GM18519 (cell line): ENCODE data around the gene OR8A1.
"Not testable (repeated sequence)": the region's sequence is repeated elsewhere in the genome, so short reads cannot be mapped to it uniquely, and the experiment has no call there.

Experiments used
- ATAC-seq: cut with Tn5 transposase; IDR thresholded peaks from one replicate; pipeline ENCODE4 v1.9.1; 2021; ENCODE audit warnings: mild to moderate bottlenecking, moderate library complexity; ENCODE audit not compliant: unreplicated experiment, low FRiP score

Gene OR8A1

DNA sequence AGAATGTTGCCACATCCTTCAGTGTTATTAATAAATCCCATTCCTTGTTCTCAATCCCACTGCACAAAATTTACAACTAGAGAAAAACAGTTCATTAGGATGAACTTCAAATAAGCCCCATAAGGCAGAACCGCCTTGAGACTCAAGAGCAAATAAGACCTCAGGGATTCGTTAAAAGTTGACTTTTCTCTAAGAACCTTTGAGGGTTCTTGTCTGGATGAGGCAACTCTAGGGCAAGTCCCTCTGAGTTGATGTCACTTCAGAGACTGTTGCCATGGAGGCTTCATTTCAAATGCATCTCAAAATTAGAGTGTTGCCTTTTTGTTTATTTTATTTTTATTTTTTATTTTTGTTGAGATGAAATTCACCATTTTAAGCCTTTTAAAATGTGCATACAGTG is 21.6 kb downstream of the OR8A1 start:
- ATAC-seq, result no peak

DNA sequence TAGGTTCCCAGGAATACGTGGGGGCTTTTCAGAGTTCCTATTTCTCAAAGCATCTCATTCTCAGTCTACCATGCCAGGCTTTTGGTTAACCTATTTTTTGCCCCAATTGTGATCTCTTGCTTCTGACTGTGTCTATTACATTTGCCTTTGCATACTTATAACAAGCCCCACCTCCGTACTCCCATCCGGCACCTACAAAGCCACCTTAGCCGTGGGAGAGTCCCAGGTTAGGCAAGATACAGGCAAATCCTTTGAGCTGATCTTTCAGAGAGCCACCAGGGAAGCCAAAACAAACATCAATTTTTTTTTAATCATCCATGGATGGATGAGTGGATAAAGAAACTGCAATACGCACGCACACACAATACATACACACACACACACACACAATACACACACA is 22.8 kb downstream of the OR8A1 start:
- no peak for ATAC-seq

DNA sequence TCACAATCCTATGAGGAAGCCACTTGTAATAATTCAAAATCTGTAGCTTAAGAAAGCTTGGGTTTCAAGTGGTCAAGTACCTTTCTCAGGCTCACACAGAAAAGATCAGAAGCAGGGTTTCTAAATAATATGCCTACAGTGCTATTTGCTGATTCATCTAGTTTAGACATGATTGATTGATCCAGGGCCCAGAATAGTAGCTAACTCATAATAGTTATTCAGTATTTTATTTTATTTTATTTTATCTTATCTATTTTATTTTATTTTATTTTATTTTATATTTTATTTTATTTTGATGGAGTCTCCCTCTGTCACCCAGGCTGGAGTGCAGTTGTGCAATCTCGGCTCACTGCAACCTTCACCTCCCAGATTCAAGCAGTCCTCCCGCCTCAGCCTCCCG is 25.5 kb downstream of the OR8A1 start:
- ATAC-seq, result no peak

DNA sequence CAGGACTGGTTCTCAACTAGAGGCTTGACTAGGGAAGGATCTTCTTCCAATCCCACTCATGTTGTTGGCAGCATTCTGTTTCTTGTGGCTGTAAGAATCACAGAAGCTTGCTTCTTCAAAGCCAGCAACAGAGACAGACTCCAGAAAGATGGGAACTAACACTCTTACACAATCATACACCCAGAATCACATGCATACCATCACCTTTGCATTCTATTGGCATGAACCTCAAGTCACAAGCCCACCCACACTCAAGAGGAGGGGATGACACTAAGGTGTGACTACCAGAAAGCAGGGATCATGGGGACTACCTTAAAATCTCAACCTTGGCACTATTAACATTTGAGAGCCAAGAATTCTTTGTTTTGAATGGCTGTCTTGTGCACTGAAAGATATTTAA is 27.8 kb downstream of the OR8A1 start:
- ATAC-seq, result no peak

DNA sequence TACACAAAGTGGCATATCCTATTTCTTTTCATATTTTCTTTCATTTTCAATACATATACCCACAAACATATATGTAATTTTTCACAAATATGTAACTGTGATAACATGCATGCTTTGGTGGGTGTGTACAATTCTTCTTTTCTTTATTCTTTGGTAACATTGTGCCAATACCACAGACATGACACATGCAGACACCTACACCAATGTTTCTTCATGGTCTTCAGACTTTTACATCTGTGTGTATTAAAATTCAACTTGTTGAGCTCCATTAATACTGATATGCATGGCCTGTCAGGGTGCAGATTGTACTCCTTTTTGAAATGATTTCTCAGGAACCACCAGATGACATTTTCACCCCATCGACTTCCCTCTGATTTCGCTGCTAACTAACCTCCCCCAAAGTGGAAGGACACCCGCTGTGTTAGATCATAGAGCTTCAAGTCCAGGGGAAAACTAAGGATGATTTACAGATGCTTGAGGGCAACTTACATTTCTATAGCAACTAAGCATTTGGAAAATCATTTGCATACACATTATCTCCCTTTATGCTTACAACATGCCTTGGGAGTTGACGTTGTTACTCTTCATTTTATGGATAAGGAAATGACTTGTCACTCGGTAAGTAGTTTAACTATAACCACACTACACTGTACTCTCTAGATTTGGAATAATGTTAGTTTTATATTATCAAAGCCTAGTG is 31.0 kb downstream of the OR8A1 start:
- no peak for ATAC-seq

DNA sequence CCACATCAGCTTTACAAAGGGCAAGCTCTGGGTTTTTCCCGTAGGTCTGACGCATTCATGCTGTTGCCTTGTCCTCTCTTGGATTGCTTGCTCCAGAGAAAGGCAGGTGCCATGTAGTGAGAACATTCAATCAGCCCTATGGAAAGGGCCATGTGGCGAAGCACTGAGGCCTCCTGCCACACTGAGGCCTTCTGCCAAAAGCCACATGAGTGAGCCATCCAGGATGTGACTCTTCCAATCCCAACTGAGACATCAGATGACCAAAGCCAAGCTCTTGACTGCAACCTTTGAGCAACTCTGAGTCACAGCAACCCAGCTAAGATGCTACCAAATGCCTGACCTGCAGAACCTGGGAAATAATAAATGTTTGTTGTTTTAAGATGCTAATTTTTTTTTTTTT is 32.4 kb downstream of the OR8A1 start:
- no peak for ATAC-seq

DNA sequence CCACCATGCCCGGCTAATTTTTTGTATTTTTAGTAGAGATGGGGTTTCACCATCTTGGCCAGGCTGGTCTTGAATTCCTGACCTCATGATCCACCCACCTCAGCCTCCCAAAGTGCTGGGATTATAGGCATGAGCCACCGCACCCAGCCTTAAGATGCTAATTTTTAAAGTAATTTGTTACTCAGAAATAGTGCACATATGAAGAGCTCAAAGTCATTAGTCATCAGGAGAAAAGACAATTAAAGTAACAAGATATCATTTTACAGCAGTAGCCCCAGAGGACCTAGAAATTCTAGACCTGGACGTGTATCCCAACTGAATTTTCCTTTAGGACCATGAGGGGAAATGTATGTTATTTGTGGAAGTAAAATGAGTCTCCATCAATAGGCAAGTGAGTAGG is 32.9 kb downstream of the OR8A1 start:
- ATAC-seq, result not testable (repeated sequence)

DNA sequence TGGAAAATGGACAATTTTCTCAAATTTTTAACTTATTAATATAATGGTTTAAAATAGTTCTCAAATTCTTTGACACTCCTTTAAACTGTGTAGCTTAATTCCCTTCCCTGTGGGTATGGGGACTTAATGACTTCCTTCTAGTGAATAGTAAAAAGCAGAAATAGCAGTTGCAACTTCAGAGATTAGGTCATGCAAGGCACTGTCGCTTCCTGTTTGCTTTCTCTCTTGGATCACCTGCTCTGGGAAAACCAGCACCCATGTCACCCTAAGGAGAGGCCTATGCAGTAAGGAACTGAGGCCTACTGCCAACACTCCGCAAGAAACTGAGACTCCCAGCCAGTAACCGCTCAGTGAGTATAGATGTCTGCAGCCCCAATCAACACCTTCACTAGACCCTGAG is 35.9 kb downstream of the OR8A1 start:
- ATAC-seq, result no peak

DNA sequence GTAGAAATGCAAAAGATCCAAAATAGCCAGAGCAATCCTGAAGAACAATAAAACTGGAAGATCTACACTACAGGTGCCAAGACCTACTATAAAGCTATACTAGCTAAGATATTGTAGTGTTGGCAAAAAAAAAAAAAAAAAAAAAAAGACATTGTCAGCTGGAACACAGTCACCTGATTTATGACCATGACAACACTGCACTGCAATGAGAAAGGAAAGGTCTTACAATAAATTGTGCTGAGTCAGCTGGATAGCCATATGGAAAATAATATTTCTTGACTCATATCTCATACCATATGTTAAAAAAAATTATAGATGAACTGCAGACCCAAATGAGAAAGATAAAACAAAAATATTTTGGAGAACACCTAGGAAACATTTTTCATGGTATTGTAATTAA is 38.4 kb downstream of the OR8A1 start:
- ATAC-seq, result no peak

DNA sequence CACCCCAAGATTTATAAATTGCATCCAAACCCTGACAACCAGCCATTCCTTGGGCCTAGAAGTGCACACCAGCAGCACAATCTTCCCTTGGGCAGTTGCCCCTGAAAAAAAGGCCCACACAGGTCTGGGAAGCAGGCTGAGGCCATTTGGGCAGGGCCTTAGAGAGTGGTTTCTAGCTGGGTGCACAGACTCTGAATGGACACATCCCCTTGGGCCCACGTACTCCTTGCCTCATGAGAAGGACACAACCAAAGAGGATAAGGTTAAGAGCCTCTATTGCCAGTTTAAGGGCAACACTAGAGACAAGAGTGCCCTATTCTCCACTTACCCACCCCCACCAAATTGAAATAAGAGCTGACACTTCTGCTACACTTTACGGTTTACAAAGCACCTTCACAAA is 40.5 kb downstream of the OR8A1 start:
- no peak for ATAC-seq

DNA sequence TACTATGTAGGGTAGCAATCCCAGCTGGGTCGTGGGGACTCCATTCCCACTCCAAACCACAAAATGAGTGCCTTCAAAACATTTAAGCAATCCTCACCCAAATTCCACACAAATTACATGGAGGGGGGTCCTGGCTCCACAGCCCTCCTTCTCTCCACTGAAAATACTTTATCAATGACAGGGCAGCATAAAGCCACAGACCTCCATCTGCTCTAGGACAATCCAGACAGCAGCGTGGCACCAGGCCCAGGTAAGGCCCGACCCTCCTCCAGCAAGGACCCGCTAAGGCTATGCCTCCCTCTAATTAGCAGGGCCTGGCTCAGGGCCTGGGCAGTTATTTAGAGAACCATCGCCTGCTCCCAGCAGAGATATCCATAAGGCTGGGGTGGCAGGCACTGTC is 41.3 kb downstream of the OR8A1 start, which contains the start of gene PANX3:
Gene PANX3 (plus strand): TSS at position 365 of the 400 bp plus-strand sequence. CDS start 129 bp downstream, outside the sequence.
- no peak for ATAC-seq

DNA sequence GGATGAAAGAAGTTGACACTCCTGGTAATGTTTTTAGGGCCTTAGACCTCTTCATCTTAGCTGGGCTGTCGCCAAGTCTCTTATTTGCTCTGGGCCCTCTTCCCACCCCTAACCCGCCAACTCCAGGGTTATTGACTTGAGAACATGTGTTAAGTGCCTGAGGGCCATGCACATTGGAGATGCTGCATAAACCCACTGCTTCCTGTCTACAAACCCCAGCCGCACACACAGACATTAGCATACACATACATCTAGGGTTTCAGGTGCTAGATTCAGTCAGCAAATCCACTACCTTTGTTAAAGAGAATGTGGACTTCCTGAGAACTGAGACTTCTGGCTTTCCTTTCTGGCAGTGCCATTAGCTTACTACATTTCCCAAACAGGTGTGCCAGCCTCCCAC is 42.2 kb downstream of the OR8A1 start:
- peak; percentile 80 for ATAC-seq

DNA sequence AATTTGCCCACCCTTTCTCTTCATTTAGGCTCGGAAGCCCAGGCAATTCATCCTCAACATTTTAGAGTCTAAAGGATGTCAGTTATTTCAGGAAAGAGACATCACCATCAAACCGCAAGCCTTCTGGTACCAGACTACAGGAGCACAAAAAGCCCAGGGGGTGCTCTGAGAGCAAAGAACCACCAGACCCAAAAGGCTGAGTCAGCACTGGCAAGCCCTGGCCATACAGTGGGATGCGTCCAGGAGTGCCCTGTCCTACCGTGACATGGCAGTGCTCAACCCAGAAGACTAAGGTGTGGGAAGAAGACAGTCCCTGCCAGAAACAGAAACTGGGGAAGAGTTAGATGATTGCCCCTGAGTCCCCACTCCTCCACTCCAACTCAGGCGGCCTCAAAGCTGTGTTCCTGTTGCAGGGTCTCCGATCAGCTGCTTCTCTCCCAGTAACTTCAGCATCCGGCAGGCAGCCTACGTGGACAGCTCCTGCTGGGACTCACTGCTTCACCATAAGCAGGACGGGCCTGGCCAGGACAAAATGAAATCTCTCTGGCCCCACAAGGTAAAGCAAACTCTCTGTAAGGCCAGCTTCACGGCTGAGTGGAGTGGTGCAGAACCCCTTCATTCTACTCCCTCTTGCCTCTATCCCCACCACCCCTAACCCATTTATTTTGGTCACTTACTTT is 42.9 kb downstream of the OR8A1 start:
- ATAC-seq, result no peak

DNA sequence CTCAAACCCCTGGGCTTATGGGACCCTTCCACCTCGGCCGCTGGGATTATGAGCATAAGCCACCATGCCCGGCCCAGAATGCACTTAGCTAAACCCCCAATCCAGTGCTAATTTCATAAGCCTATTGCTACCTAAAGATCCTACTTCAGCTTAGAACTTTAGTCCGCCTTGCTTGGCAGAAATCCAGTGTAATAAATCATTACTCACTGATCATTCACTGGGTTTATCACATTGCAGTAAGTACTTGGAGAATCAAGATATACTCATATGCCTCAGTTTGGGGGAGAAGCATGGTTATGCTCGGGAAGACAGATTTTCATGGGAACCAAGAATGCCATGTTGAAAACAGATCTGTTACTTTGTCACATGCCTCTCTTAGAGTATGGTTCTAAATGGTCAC is 49.1 kb downstream of the OR8A1 start:
- ATAC-seq, result no peak
